ENCODE measurements around the gene NAXE. TPM values are rescaled to one million over a fixed set of nuclear protein-coding genes. Genes with fewer than 3 reads are reported as not detected.

The NAXE gene
- total RNA-seq, 1 experiment from 2014 or later = 96.6 TPM

- H3K9me3 ChIP-seq (ENCODE audit: control insufficient read depth, low read depth, low read length) = no peaks in the 10 kb centered on the region
Observed at GRCh38 chr1:156560585-156561163, 30.9 kb upstream of the NAXE start.

More at GRCh38 chr1:156560585-156561163, 30.9 kb upstream of the NAXE start:
- no peaks in the 10 kb centered on the region for H3K23me2 ChIP-seq (ENCODE audit: insufficient read length, low read depth, low read length, poor library complexity, severe bottlenecking)
- H3K79me1 ChIP-seq (ENCODE audit: insufficient read depth, low read depth, low read length, poor library complexity, severe bottlenecking) = no peaks in the 10 kb centered on the region
- no peak overlapping the region for H2AK5ac ChIP-seq (ENCODE audit: insufficient read length, low read length)
- H4K5ac ChIP-seq (ENCODE audit: insufficient read length, low read depth, low read length) = no peak overlapping the region
- H2BK20ac ChIP-seq (ENCODE audit: low read depth, low read length, poor library complexity, severe bottlenecking) = no peak overlapping the region
- Mint-ChIP-seq H3K4me1 (no peaks in the 10 kb centered on the region), H3K36me3 (ENCODE audit: insufficient read depth in 1 of 3, low read depth in 3 of 3) (peaks cover 23 to 63% (median 58%) of the 10 kb centered on the region in 3 experiments), H3K27me3 (ENCODE audit: low read depth) (no peaks in the 10 kb centered on the region), H3K27ac (no peak overlapping the region), H3K9me3 (no peaks in the 10 kb centered on the region), H3K4me3 (no peak overlapping the region)
- H2BK15ac ChIP-seq (ENCODE audit: low read depth, low read length) = no peak overlapping the region
- no peak overlapping the region for H2BK12ac ChIP-seq (ENCODE audit: insufficient read length, low read depth, low read length)
- H3K4me2 ChIP-seq (ENCODE audit: insufficient read depth, insufficient read length, low read length) = no peak overlapping the region
- H3T11ph ChIP-seq (ENCODE audit: low read length) = no peak overlapping the region
- no peak overlapping the region for H3K18ac ChIP-seq (ENCODE audit: insufficient read length, low read depth, low read length)
- H2AFZ ChIP-seq (ENCODE audit: low read length) = no peak overlapping the region
- WGBS (ENCODE audit: extremely low coverage, insufficient read length, low lambda C conversion rate) = no CpG with 5 or more reads among the region's 5 CpGs
- H3K27ac ChIP-seq (ENCODE audit: insufficient read length, low read depth, low read length) = no peak overlapping the region
- no peaks in the 10 kb centered on the region for H3K79me2 ChIP-seq (ENCODE audit: insufficient read depth, low read length)
- DNase-seq = no peak
- H3K14ac ChIP-seq (ENCODE audit: insufficient read depth, low read length) = no peak overlapping the region
- no peaks in the 10 kb centered on the region for H3K27me3 ChIP-seq (ENCODE audit: insufficient read depth, low read length)
- H3K23ac ChIP-seq (ENCODE audit: insufficient read length, low read depth, low read length) = no peak overlapping the region
- no peak overlapping the region for H3K56ac ChIP-seq (ENCODE audit: insufficient read length, low read depth, low read length)
- no peak overlapping the region for H2BK5ac ChIP-seq (ENCODE audit: insufficient read length, low read length)
- no peaks in the 10 kb centered on the region for H4K20me1 ChIP-seq (ENCODE audit: control insufficient read depth, insufficient read depth, insufficient read length)
- H3K4me1 ChIP-seq (ENCODE audit: insufficient read depth, low read length) = no peaks in the 10 kb centered on the region
- TF ChIP-seq CTCF (conservative IDR thresholded peaks at IDR 0.05) = no peak
- no peak overlapping the region for H3K4ac ChIP-seq (ENCODE audit: low read depth, low read length)
- no peak overlapping the region for H3K9ac ChIP-seq (ENCODE audit: extremely low read depth, insufficient read length, low read length)
- no peak overlapping the region for H2BK120ac ChIP-seq (ENCODE audit: low read depth, low read length, poor library complexity, severe bottlenecking)
- H4K91ac ChIP-seq (ENCODE audit: insufficient read length, low read depth, low read length) = no peak overlapping the region
- no peak overlapping the region for H4K8ac ChIP-seq (replicated peaks; ENCODE audit: insufficient read length, low read depth, low read length)

Measured in H9 (cell line).